Esophagus squamous epithelium (tissue), 5 donors: ENCODE data around the gene ESRRA. TPM values are rescaled to one million over a fixed set of nuclear protein-coding genes. Genes with fewer than 3 reads are reported as not detected.

ENCODE experiments used
- DNase-seq: peaks from one replicate; lab custom pipeline; 2025; lab: John Stamatoyannopoulos, UW
- H3K27ac ChIP-seq, 4 donors: fragments of 200-600 bp; sonication (generic); one replicate each; pipeline ENCODE4 v1.5.1; 2016 to 2019; ENCODE audit warnings: mild to moderate bottlenecking in 1 of 4
- H3K27me3 ChIP-seq, 4 donors: fragments of 200-600 bp; sonication (generic); 1 replicate in 3 of 4; 2 replicates in 1 of 4; pipeline versions ENCODE4 v1.5.1 to v1.6.0; 2017 to 2021; ENCODE audit warnings: antibody characterized with exemption in 1 of 4
- H3K36me3 ChIP-seq, 3 donors: fragments of 200-600 bp; sonication (generic); one replicate each; pipeline ENCODE4 v1.5.1; 2016 to 2019
- H3K4me1 ChIP-seq, 3 donors: fragments of 200-600 bp; sonication (generic); one replicate each; pipeline ENCODE4 v1.5.1; 2017 to 2019
- H3K4me3 ChIP-seq, 4 donors: fragments of 200-600 bp; sonication (generic); 1 replicate in 3 of 4; 2 replicates in 1 of 4; pipeline ENCODE4 v1.5.1; 2016 to 2019; ENCODE audit warnings: mild to moderate bottlenecking in 2 of 4, moderate library complexity in 1 of 4
- H3K9me3 ChIP-seq, 3 donors: fragments of 200-600 bp; sonication (generic); one replicate each; pipeline ENCODE4 v1.5.1; 2016 to 2019
- POLR2A ChIP-seq, 4 donors: fragments of 450-650 bp; IDR thresholded peaks; one replicate each; pipeline ENCODE4 v1.6.1; 2017; ENCODE audit warnings: antibody characterized with exemption in 4 of 4, mild to moderate bottlenecking in 4 of 4, moderate library complexity in 3 of 4
- WGBS, 2 donors: methylation state at CpG; one replicate each; pipeline ENCODE4 v1.1.5; 2018; 5-methylcytosine and 5-hydroxymethylcytosine counted together
- intact Hi-C: fragments of 100-400 bp; cut with DNase I; formaldehyde crosslinking; loops from one replicate; pipeline ENCODE4 v1.15.0; 2022
- total RNA-seq, 4 donors: library from RNA; depleted of rRNA; stranded (reverse); fragments of >200 nt; gene quantifications; one replicate each; pipeline ENCODE4 v1.1.0, GENCODE V29; 2016
- TF ChIP-seq, protein P1 (sequence below), 6 experiments: fragments of 450-650 bp in 4 of 6; fragments of 200-600 bp in 2 of 6; sonication (generic) in 2 of 6; IDR thresholded peaks; one replicate each; pipeline ENCODE4 v1.5.1; 2016 to 2019; ENCODE audit warnings: antibody characterized with exemption in 6 of 6, mild to moderate bottlenecking in 4 of 6, moderate library complexity in 4 of 6
- donor health status: DM: yes; HTN: yes; CAD: no.

The ESRRA gene
- total RNA-seq, 4 donors from 2014 or later = 81.9 to 131 (median 99.7) TPM

GRCh38 chr11:64289002-64289564 is 16.2 kb upstream of the ESRRA start:
- Histone ChIP-seq H3K27ac (no peak overlapping the region), H3K27me3 (peaks cover 8 to 43% (median 11%) of the 10 kb centered on the region in 4 donors), H3K4me3 (no peak overlapping the region), H3K9me3 (no peaks in the 10 kb centered on the region), H3K36me3 (peaks cover 0 to 10% (median 0%) of the 10 kb centered on the region in 3 donors), H3K4me1 (peaks cover 24 to 47% (median 32%) of the 10 kb centered on the region in 3 donors)
- DNase-seq = no peak
- 100% methylated on average over 3 of the region's 13 CpGs; no CpG with 5 or more reads in 1 of the 2 donors for WGBS, 2 donors
- TF ChIP-seq, protein P1, sequence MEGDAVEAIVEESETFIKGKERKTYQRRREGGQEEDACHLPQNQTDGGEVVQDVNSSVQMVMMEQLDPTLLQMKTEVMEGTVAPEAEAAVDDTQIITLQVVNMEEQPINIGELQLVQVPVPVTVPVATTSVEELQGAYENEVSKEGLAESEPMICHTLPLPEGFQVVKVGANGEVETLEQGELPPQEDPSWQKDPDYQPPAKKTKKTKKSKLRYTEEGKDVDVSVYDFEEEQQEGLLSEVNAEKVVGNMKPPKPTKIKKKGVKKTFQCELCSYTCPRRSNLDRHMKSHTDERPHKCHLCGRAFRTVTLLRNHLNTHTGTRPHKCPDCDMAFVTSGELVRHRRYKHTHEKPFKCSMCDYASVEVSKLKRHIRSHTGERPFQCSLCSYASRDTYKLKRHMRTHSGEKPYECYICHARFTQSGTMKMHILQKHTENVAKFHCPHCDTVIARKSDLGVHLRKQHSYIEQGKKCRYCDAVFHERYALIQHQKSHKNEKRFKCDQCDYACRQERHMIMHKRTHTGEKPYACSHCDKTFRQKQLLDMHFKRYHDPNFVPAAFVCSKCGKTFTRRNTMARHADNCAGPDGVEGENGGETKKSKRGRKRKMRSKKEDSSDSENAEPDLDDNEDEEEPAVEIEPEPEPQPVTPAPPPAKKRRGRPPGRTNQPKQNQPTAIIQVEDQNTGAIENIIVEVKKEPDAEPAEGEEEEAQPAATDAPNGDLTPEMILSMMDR (IDR thresholded peaks at IDR 0.05) = no peak
- TF ChIP-seq POLR2A (IDR thresholded peaks at IDR 0.05) = no peak
- intact Hi-C loops = no loop called here

DNA sequence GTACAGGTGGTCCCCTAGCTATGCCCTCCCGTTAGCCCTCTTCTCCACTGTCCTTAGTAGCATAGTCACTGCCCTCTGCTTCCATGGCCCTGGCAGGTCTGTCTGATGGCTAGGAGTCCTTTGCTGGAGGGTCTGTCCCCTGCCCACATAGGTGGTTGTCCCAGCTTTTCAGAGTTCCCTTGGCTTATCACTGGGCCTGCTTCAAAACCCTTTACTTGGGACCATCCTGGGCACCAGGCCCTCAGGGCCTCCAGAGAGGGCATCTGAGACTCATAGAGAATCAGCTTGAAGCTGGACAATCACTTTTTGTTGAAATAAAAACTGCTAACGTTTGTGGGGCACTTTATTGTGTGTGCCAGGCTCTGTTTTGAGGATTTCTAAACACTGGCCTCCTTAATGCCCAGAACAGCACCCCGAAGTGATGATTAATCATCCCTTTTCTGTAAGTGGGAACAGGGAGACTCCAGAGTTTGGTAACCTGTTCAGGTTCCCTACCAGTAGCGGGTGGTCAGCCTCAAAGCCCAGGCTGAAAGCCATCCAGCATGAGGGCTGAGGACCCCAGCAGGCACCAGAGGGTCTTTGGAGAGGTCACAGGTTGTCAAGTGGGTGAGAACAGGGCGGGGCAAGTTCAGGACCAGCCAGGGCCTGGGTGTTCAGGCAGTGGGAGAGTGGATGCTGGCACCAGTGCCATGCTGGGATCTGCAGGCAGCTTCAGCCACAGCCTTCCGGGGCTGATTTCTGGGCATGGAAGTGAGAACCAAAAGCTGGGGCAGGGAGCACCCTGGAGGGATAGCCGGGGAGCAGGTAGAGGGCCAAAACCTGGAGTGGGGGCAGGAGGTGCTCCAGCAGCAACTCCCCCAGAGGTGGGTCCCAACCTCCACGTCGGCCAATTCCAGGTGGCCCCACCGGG is 14.7 kb upstream of the ESRRA start:
- peaks cover 8 to 58% (median 11%) of the 10 kb centered on the region in 4 donors for H3K27me3 ChIP-seq
- H3K27ac ChIP-seq = no peak overlapping the region
- 46 to 50% methylated on average over 4 to 6 of the region's 10 CpGs for WGBS, 2 donors
- TF ChIP-seq, protein P1 (IDR thresholded peaks at IDR 0.05) = no peak
- no peak for TF ChIP-seq POLR2A (IDR thresholded peaks at IDR 0.05)
- intact Hi-C loops = no loop called here
- H3K9me3 ChIP-seq = no peaks in the 10 kb centered on the region
- H3K4me1 ChIP-seq = peaks cover 22 to 44% (median 29%) of the 10 kb centered on the region in 3 donors
- DNase-seq = no peak
- peak overlapping the region in 1 of 4 donors; percentile 67 for H3K4me3 ChIP-seq
- peaks cover 0 to 10% (median 0%) of the 10 kb centered on the region in 3 donors for H3K36me3 ChIP-seq

DNA sequence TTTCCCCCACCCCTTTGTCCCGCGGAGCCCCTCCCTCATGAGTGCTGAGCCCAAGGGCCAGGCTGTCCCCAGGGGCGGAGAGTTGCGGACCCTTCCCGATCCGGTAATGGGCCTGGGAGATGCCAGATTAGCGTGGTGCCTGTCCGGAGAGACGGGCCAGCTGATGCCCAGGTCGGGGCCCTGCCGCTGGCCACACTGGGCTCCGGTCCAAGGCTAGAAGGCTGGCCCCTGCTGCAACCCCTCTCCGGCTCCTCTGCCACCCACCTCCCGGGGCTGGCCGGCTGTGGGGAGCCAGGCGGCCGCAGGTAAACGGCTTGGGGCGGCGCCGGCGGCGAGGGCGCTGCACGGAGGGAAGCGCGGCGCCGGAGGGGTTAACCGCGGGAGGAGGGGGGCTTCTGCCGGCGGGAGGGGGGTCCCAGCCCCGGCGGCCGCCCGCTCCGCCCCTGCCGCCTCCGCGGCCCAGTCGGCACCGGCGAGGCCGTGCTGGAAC is 14.0 kb upstream of the ESRRA start, which contains the start of gene KCNK4:
KCNK4 (plus strand) TSS at position 41 of the 490 bp plus-strand sequence. CDS start 1,717 bp downstream, outside the sequence.
- peak within 1 kb of the TSS; percentile 23 to 67 (median 37) for H3K4me3 ChIP-seq
- intact Hi-C loops = no loop called here
- peaks cover 16 to 40% (median 24%) of the 10 kb centered on the region in 3 donors for H3K4me1 ChIP-seq
- peaks cover 0 to 10% (median 0%) of the 10 kb centered on the region in 3 donors for H3K36me3 ChIP-seq
- H3K27ac ChIP-seq = no peak within 1 kb of the TSS
- no peak for DNase-seq
- no CpG with 5 or more reads among the region's 45 CpGs for WGBS, 2 donors
- no peaks in the 10 kb centered on the region for H3K9me3 ChIP-seq
- H3K27me3 ChIP-seq = peaks cover 8 to 65% (median 11%) of the 10 kb centered on the region in 4 donors
- no peak for TF ChIP-seq POLR2A (IDR thresholded peaks at IDR 0.05)
- TF ChIP-seq, protein P1 (IDR thresholded peaks at IDR 0.05) = no peak

GRCh38 chr11:64291752-64292459 is 13.4 kb upstream of the ESRRA start:
- peaks cover 8 to 71% (median 14%) of the 10 kb centered on the region in 4 donors for H3K27me3 ChIP-seq
- H3K9me3 ChIP-seq = no peaks in the 10 kb centered on the region
- intact Hi-C loops = no loop called here
- no peak for DNase-seq
- peak overlapping the region; percentile 23 to 67 (median 37) for H3K4me3 ChIP-seq
- H3K36me3 ChIP-seq = peaks cover 0 to 10% (median 0%) of the 10 kb centered on the region in 3 donors
- no CpG with 5 or more reads among the region's 96 CpGs for WGBS, 2 donors
- H3K27ac ChIP-seq = no peak overlapping the region
- TF ChIP-seq, protein P1 (IDR thresholded peaks at IDR 0.05) = no peak
- no peak for TF ChIP-seq POLR2A (IDR thresholded peaks at IDR 0.05)
- H3K4me1 ChIP-seq = peaks cover 10 to 40% (median 20%) of the 10 kb centered on the region in 3 donors
